Neural cell (in vitro differentiated cells): ENCODE data around the gene CTNNA1.

ENCODE experiments used
- CTCF ChIP-seq: fragments of 450-650 bp; IDR thresholded peaks from 2 replicates; pipeline ENCODE4 v1.5.1; 2014; ENCODE audit warnings: antibody characterized with exemption, mild to moderate bottlenecking, moderate library complexity; ENCODE audit not compliant: poor library complexity, severe bottlenecking
- EZH2 ChIP-seq: fragments of 200-600, 300-800 bp; shearing (Covaris generic), sonication (generic); IDR thresholded peaks from 2 replicates; pipeline ENCODE4 v1.6.1; 2014; ENCODE audit warnings: antibody characterized with exemption, low read length, borderline replicate concordance, mild to moderate bottlenecking; ENCODE audit not compliant: insufficient read depth, poor library complexity, severe bottlenecking
- POLR2AphosphoS5 ChIP-seq: IDR thresholded peaks from 2 replicates; pipeline ENCODE4 v1.6.1; 2012

- TF ChIP-seq EZH2 (no peak), CTCF (no peak), POLR2AphosphoS5 (no peak)
Measured at GRCh38 chr5:138954257-138955012, 201.2 kb downstream of the CTNNA1 start.
